HepG2 (cell line): ENCODE data around the gene XXYLT1. TPM values are rescaled to one million over a fixed set of nuclear protein-coding genes. Genes with fewer than 3 reads are reported as not detected.

Experiments used
- ARID3A ChIP-seq: IDR thresholded peaks from 2 replicates; pipeline ENCODE4 v1.6.1; 2012; ENCODE audit warnings: low read depth, low read length, improper control_type of control experiment
- ARNT ChIP-seq: fragments of 450-650 bp; IDR thresholded peaks from 2 replicates; pipeline ENCODE4 v1.6.1; 2017
- BRD4 ChIP-seq: sonication (generic); formaldehyde crosslinking; IDR thresholded peaks from 2 replicates; pipeline ENCODE4 v1.4.0; 2020; ENCODE audit warnings: missing genetic modification reagents
- CENPX ChIP-seq: sonication (generic); formaldehyde crosslinking; IDR thresholded peaks from 2 replicates; pipeline ENCODE4 v1.9.0; 2021; ENCODE audit warnings: mild to moderate bottlenecking, missing genetic modification reagents, moderate library complexity
- GATAD2A ChIP-seq: IDR thresholded peaks from 2 replicates; pipeline ENCODE4 v1.6.1; 2016
- HES4 ChIP-seq: sonication (generic); formaldehyde crosslinking; IDR thresholded peaks from 2 replicates; pipeline ENCODE4 v1.9.0; 2021; ENCODE audit warnings: mild to moderate bottlenecking, missing genetic modification reagents, borderline replicate concordance
- HMGA1 ChIP-seq: sonication (generic); formaldehyde crosslinking; conservative IDR thresholded peaks from 2 replicates; pipeline ENCODE4 v1.4.0; 2020; ENCODE audit warnings: missing genetic modification reagents
- LCORL ChIP-seq, 2 experiments: fragments of 450-650 bp in 1 of 2; sonication (generic) in 1 of 2; formaldehyde crosslinking in 1 of 2; IDR thresholded peaks; 2 replicates each; pipeline versions ENCODE4 v1.5.0 to v1.6.1; 2017 to 2020; ENCODE audit warnings: antibody characterized with exemption in 1 of 2, missing genetic modification reagents in 1 of 2
- MEF2D ChIP-seq: sonication (generic); formaldehyde crosslinking; IDR thresholded peaks from 2 replicates; pipeline ENCODE4 v1.5.1; 2020; ENCODE audit warnings: mild to moderate bottlenecking, missing genetic modification reagents
- NR3C1 ChIP-seq: sonication (generic); formaldehyde crosslinking; IDR thresholded peaks from 2 replicates; pipeline ENCODE4 v1.4.0; 2020; ENCODE audit warnings: missing genetic modification reagents
- POLR2AphosphoS2 ChIP-seq: IDR thresholded peaks from 2 replicates; pipeline ENCODE4 v1.6.1; 2011; ENCODE audit warnings: low read depth, low read length, improper control_type of control experiment
- PREB ChIP-seq: sonication (generic); formaldehyde crosslinking; IDR thresholded peaks from 2 replicates; pipeline ENCODE4 v1.4.0; 2020; ENCODE audit warnings: missing genetic modification reagents
- SRSF9 ChIP-seq: fragments of 200-400 bp; formaldehyde crosslinking; IDR thresholded peaks from 2 replicates; pipeline ENCODE4 v1.6.1; 2018; ENCODE audit warnings: borderline replicate concordance, mild to moderate bottlenecking, low read depth, low read length; ENCODE audit not compliant: insufficient read depth, poor library complexity, severe bottlenecking
- ZBTB33 ChIP-seq: sonication (generic); formaldehyde crosslinking; IDR thresholded peaks from 2 replicates; pipeline ENCODE4 v1.4.0; 2020; ENCODE audit warnings: missing genetic modification reagents
- ZFP36 ChIP-seq: fragments of 150-350 bp; IDR thresholded peaks from 2 replicates; pipeline ENCODE4 v1.6.1; 2018; ENCODE audit warnings: borderline replicate concordance, low read length, low read depth; ENCODE audit not compliant: partially characterized antibody
- ZFP90 ChIP-seq: sonication (generic); formaldehyde crosslinking; IDR thresholded peaks from 2 replicates; pipeline ENCODE4 v1.8.0; 2022; ENCODE audit warnings: missing genetic modification reagents, mild to moderate bottlenecking, inconsistent platforms, borderline replicate concordance
- ZNF317 ChIP-seq: sonication (generic); formaldehyde crosslinking; IDR thresholded peaks from 2 replicates; pipeline ENCODE4 v1.5.0; 2020; ENCODE audit warnings: mild to moderate bottlenecking, missing genetic modification reagents
- ZNF430 ChIP-seq: sonication (generic); formaldehyde crosslinking; IDR thresholded peaks from 2 replicates; pipeline ENCODE4 v1.9.0; 2021; ENCODE audit warnings: mild to moderate bottlenecking, missing genetic modification reagents
- ZNF460 ChIP-seq: sonication (generic); formaldehyde crosslinking; IDR thresholded peaks from 2 replicates; pipeline ENCODE4 v1.5.1; 2020; ENCODE audit warnings: missing genetic modification reagents, mild to moderate bottlenecking, borderline replicate concordance
- ZNF563 ChIP-seq: sonication (generic); formaldehyde crosslinking; IDR thresholded peaks from 2 replicates; pipeline ENCODE4 v1.8.0; 2022; ENCODE audit warnings: mild to moderate bottlenecking, moderate library complexity, missing genetic modification reagents
- ZNF639 ChIP-seq: conservative IDR thresholded peaks from 2 replicates; pipeline ENCODE4 v1.6.1; 2018; ENCODE audit warnings: missing genetic modification reagents
- ZNF724P ChIP-seq: sonication (generic); formaldehyde crosslinking; IDR thresholded peaks from 2 replicates; pipeline ENCODE4 v1.8.0; 2022; ENCODE audit warnings: missing genetic modification reagents, borderline replicate concordance
- ZNF740 ChIP-seq: sonication (generic); formaldehyde crosslinking; IDR thresholded peaks from 2 replicates; pipeline ENCODE4 v1.4.0; 2020; ENCODE audit warnings: missing genetic modification reagents
- polyA plus RNA-seq, 8 experiments: library from polyadenylated mRNA; depleted of rRNA in 3 of 8; stranded (reverse) in 7 of 8; unstranded in 1 of 8; fragments of >200 nt; fragmentation: Illumina TruSeq in 4 of 8; extraction: Trizol in 4 of 8; gene quantifications; 2 replicates each; pipeline versions ENCODE4 v1.2.1 to v1.2.3, GENCODE V29; 2011 to 2016; ENCODE audit warnings: low read depth in 4 of 8, missing spikeins in 1 of 8, mixed read lengths in 1 of 8; ENCODE audit not compliant: insufficient read depth in 1 of 8
- total RNA-seq, 5 experiments: library from RNA; depleted of rRNA; stranded (reverse); fragments of >200 nt; fragmentation: Illumina TruSeq; extraction: Trizol; gene quantifications; 2 replicates each; pipeline ENCODE4 v1.2.3, GENCODE V29; 2016; ENCODE audit warnings: low read depth in 1 of 5

Gene XXYLT1
- total and polyA plus RNA-seq, 2 of the 13 experiments (the other 11 are each of a cell fraction or from before 2014, with no cell fraction given): 17.7 to 19.0 TPM

GRCh38 chr3:195198426-195199346 is 72.3 kb downstream of the XXYLT1 start (continued):
- TF ChIP-seq ZNF724P (CRISPR knock-in tag): no peak
- no peak for TF ChIP-seq ARID3A
- TF ChIP-seq POLR2AphosphoS2: no peak
- TF ChIP-seq ZNF740: no peak
- TF ChIP-seq CENPX (CRISPR knock-in tag): no peak
- peak; percentile 94 for TF ChIP-seq GATAD2A
- 0 out of 2 replicates have a peak, but pooled peaks have one; percentile 51 for TF ChIP-seq ZNF639
- no peak for TF ChIP-seq PREB (CRISPR knock-in tag)
- TF ChIP-seq ZNF563 (CRISPR knock-in tag): no peak
- no peak for TF ChIP-seq BRD4 (CRISPR knock-in tag)
- no peak for TF ChIP-seq ZNF460 (CRISPR knock-in tag)
- peak; percentile 74; the same call in 1 of the 2 replicates for TF ChIP-seq MEF2D (CRISPR knock-in tag)
- no peak for TF ChIP-seq SRSF9
- no peak for TF ChIP-seq LCORL (IDR thresholded peaks at IDR 0.05)
- TF ChIP-seq LCORL (CRISPR knock-in tag; IDR thresholded peaks at IDR 0.05): peak; percentile 46; the same call in 1 of the 2 replicates
- TF ChIP-seq ZFP36: no peak
- peak; percentile 81 for TF ChIP-seq ZNF317 (CRISPR knock-in tag)
- TF ChIP-seq ZFP90 (CRISPR knock-in tag): no peak
- peak; percentile 76; the same call in 1 of the 2 replicates for TF ChIP-seq ZNF430
- no peak for TF ChIP-seq HMGA1 (CRISPR knock-in tag)
- TF ChIP-seq ARNT: no peak
- TF ChIP-seq ZBTB33: 0 out of 2 replicates have a peak, but pooled peaks have one; percentile 16
- no peak for TF ChIP-seq HES4 (CRISPR knock-in tag)
- TF ChIP-seq NR3C1 (CRISPR knock-in tag): no peak
